Heart right ventricle (tissue), 16 donors: ENCODE results near the gene TSPYL1. TPM values are rescaled to one million over a fixed set of nuclear protein-coding genes. Genes with fewer than 3 reads are reported as not detected.
A peak's percentile ranks its signal among the peaks of the same experiment; 100 is the strongest.

Source experiments
- ATAC-seq, 8 donors: fragments of 200-7000 bp; cut with Tn5 transposase; one replicate each; pipeline ENCODE4 v1.9.1; 2020; ENCODE audit warnings: mild to moderate bottlenecking in 8 of 8, moderate library complexity in 8 of 8, moderate number of reproducible peaks in 1 of 8
- DNase-seq, 2 donors: peaks; one replicate each; pipeline ENCODE4 v3.0.0-alpha.2; 2020
- H3K27ac ChIP-seq, 10 donors: fragments of 200-600 bp; sonication (generic) in 2 of 10; one replicate each; pipeline versions ENCODE4 v1.5.0 to v1.8.0; 2020 to 2022; ENCODE audit warnings: mild to moderate bottlenecking in 3 of 10
- H3K27me3 ChIP-seq, 7 donors: fragments of 200-600 bp; one replicate each; pipeline ENCODE4 v1.8.0; 2021 to 2022; ENCODE audit warnings: mild to moderate bottlenecking in 2 of 7
- H3K36me3 ChIP-seq, 9 donors: fragments of 200-600 bp; sonication (generic) in 1 of 9; one replicate each; pipeline versions ENCODE4 v1.5.0 to v1.8.0; 2020 to 2022; ENCODE audit warnings: mild to moderate bottlenecking in 2 of 9
- H3K4me1 ChIP-seq, 9 donors: fragments of 200-600 bp; sonication (generic) in 1 of 9; one replicate each; pipeline versions ENCODE4 v1.5.0 to v1.8.0; 2020 to 2022; ENCODE audit warnings: mild to moderate bottlenecking in 4 of 9
- H3K4me3 ChIP-seq, 10 donors: fragments of 200-600 bp; sonication (generic) in 2 of 10; one replicate each; pipeline versions ENCODE4 v1.5.0 to v1.8.0; 2020 to 2022; ENCODE audit warnings: mild to moderate bottlenecking in 7 of 10, moderate library complexity in 2 of 10
- H3K9me3 ChIP-seq, 11 donors: fragments of 200-600 bp in 10 of 11; sonication (generic) in 2 of 11; one replicate each; pipeline versions ENCODE4 v1.5.0 to v1.8.0; 2013 to 2022; ENCODE audit warnings: mild to moderate bottlenecking in 2 of 11, control low read depth in 1 of 11, moderate library complexity in 1 of 11
- CTCF ChIP-seq, 9 donors: fragments of 200-600 bp; sonication (generic) in 2 of 9; IDR thresholded peaks; one replicate each; pipeline versions ENCODE4 v1.5.0 to v1.8.0; 2021 to 2022; ENCODE audit warnings: antibody characterized with exemption in 9 of 9, mild to moderate bottlenecking in 5 of 9, moderate library complexity in 1 of 9
- WGBS, 2 donors: extraction: QIAGEN DNeasy Blood & Tissue Kit; methylation state at CpG; one replicate each; pipeline ENCODE4 v1.1.7; 2013; ENCODE audit warnings: inconsistent platforms in 1 of 2; 5-methylcytosine and 5-hydroxymethylcytosine counted together
- intact Hi-C, 10 donors: fragments of 100-400 bp; cut with DNase I; formaldehyde crosslinking; loops; one replicate each; pipeline versions ENCODE4 v1.11.1 to v1.14.2; 2022
- polyA plus RNA-seq, 2 donors: library from polyadenylated mRNA; stranded (reverse); fragments of 200-250 nt; gene quantifications; one replicate each; pipeline ENCODE4 v1.2.3, GENCODE V29; 2013
- total RNA-seq, 10 donors: library from RNA; stranded (reverse); fragmentation: NEBNext Ultra II Directional in 3 of 10; extraction: Animal tissue kit (Norgen Biotek cat#: 25700) in 3 of 10; gene quantifications; one replicate each; pipeline versions ENCODE4 v1.2.1 to v1.2.4, GENCODE V29; 2021 to 2023
- donor health status: Arrhythmogenic right ventricular cardiomyopathy.
- donor health status: ischemic (EF 13 %, LVEDD 7.1; RV severe dilation, severe dysfunction).
- donor health status: healthy with polysubstance abuse.
- donor health status: DM: no; HTN: yes; CAD: no.
- donor health status: DM: no; HTN: no; CAD: no.
- donor health status: ischemic (EF 25% LVEDD 6.9; RV normal size, moderate dysfunction).
- donor health status: ischemic (EF 25% LVEDD 5.7; RV mildly dilated, moderate dysfunction).
- donor health status: healthy.
- donor health status: DM: yes; HTN: yes; CAD: no.
- donor health status: Ischemic cardiomyopathy.
- donor health status: ischemic (EF 35%, LVEDD 5.7; RV mildly dilated, moderate dysfunction).
- donor health status: nonischemic (EF 11% LVEDD 7.7; RV severe dilation, severe dysfunction).
- donor health status: DM: yes; HTN: yes; CAD: no.
- donor health status: PGD.
- donor health status: ischemic (EF 29% LVEDD 5.4; RV normal size, mild dysfunction).
- donor health status: nonischemic (EF 23%, LVEDD 6.1; RV moderate dilation, normal function).

The TSPYL1 gene
- total and polyA plus RNA-seq, 12 donors, result 14.0 to 143 (median 105) TPM

DNA sequence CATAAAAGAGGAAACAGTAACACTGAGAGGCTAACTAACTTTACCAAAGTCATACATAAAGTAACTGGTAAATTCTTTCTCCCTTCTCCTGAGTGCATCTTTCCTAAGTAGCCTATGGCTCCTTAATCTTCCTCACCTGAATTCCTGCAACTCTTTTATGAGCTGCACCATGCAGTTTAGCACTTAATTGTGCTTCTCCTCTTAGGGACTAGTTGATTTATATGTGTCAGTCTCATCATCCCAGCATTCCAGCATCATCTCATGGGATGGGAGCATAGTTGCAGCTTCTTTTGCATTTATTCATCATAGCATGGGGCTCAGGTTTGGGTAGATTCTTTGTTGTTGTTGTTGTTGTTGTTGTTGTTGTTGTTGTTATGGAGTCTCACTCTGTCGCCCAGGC lies 3.5 kb upstream of the TSPYL1 start:
- no peak overlapping the region for H3K4me3 ChIP-seq
- no peaks in the 10 kb centered on the region for H3K9me3 ChIP-seq
- peaks cover 0 to 4% (median 0%) of the 10 kb centered on the region in 9 donors for H3K36me3 ChIP-seq
- H3K27me3 ChIP-seq, result no peaks in the 10 kb centered on the region
- 56 to 85% methylated on average over 1 of the region's 1 CpG for WGBS, 2 donors
- intact Hi-C loops, result loop anchor here in 6 of 10 donors (5.0 to 10.0 kb wide), 4 partner anchors 162 to 289 kb away; partner anchors contain the start of gene RWDD1 (in 1 of the 6)
- H3K27ac ChIP-seq, result no peak overlapping the region
- no peak for DNase-seq
- peaks cover 3 to 34% (median 22%) of the 10 kb centered on the region in 9 donors for H3K4me1 ChIP-seq
- no peak for ATAC-seq
- no peak for TF ChIP-seq CTCF (IDR thresholded peaks at IDR 0.05)

- 75 to 78% methylated on average over 2 of the region's 2 CpGs for WGBS, 2 donors
- Histone ChIP-seq H3K27me3 (no peaks in the 10 kb centered on the region), H3K9me3 (no peaks in the 10 kb centered on the region), H3K4me3 (no peak overlapping the region), H3K4me1 (peaks cover 3 to 39% (median 27%) of the 10 kb centered on the region in 9 donors), H3K36me3 (peaks cover 0 to 9% (median 0%) of the 10 kb centered on the region in 9 donors), H3K27ac (no peak overlapping the region)
- TF ChIP-seq CTCF (IDR thresholded peaks at IDR 0.05), result no peak
- ATAC-seq (no peak), DNase-seq (no peak)
- intact Hi-C loops, result loop anchor here in 6 of 10 donors (5.0 to 10.0 kb wide), 4 partner anchors 162 to 290 kb away; partner anchors contain the start of gene RWDD1 (in 1 of the 6)
Measured at GRCh38 chr6:116282698-116283097, 3.0 kb upstream of the TSPYL1 start.

DNA sequence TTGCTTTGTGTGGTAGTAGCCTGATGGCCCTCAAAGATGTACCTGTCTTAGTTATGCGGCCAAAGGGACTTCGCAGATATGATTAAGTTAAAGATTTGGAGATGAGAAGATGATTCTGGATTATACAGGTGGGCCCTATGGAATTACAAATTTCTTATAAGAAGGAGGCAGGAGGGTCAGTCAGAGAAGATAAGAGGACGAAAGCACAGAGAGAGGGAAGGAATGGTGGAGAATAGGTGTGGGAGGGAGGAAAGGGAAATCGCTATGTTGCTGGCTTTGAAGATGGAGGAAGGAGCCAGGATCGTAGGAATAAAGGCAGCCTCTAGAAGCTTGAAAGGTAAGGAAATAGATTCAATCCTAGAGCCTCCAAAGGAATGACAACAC lies 1.2 kb upstream of the TSPYL1 start:
- peaks cover 3 to 56% (median 43%) of the 10 kb centered on the region in 9 donors for H3K4me1 ChIP-seq
- peaks cover 0 to 25% (median 0%) of the 10 kb centered on the region in 9 donors for H3K36me3 ChIP-seq
- intact Hi-C loops, result loop anchor here in 6 of 10 donors (5.0 to 10.0 kb wide), 4 partner anchors 164 to 291 kb away; partner anchors contain the start of gene RWDD1 (in 1 of the 6)
- WGBS, 2 donors, result 82% methylated on average over 5 of the region's 5 CpGs
- H3K27ac ChIP-seq, result peak overlapping the region in 8 of 10 donors; percentile 89 to 100 (median 98)
- DNase-seq (no peak), ATAC-seq (no peak)
- no peaks in the 10 kb centered on the region for H3K27me3 ChIP-seq
- peak overlapping the region in 5 of 10 donors; percentile 67 to 97 (median 90) for H3K4me3 ChIP-seq
- H3K9me3 ChIP-seq, result no peaks in the 10 kb centered on the region
- TF ChIP-seq CTCF (IDR thresholded peaks at IDR 0.05), result no peak

DNA sequence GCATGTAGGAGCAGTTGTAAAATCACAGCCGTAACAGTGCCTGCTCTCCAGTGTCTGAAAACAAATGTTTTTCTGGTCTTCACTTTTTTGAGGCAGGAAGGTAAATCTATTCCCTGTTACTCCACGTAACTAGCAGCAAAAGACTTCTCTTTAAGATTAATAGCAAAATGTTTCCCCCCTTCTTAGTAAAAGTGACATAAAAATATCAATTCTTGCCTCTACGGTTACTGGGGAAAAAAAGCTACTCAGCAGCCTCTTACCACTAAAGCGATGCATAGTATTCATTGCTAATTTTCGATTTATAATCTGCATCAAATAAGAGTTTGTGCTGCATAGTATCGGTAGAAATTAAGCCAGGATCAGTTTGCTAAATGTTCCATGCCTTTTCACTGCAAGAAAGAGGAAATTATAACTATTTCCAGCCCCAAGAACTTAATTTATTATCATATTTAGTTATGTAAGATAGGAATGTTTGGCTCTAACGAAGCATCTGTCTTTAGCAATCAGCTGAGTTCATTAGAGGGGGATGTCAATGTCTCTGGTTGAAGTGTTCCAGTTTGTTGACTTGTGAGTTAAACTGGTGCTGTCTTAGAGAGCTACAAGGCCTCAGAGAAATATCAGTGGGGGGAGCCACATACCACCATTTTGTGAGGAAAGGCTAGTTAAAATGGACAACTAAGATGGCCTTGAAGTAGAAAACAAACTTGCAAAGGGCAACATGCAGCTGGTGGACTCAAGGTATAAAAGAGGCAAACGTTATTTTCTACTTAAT lies 617 bp upstream of the TSPYL1 start:
- Histone ChIP-seq H3K9me3 (no peaks in the 10 kb centered on the region), H3K27ac (peak overlapping the region; percentile 89 to 100 (median 98)), H3K36me3 (peaks cover 0 to 31% (median 0%) of the 10 kb centered on the region in 9 donors), H3K4me3 (peak overlapping the region; percentile 26 to 99 (median 90)), H3K4me1 (peaks cover 3 to 62% (median 48%) of the 10 kb centered on the region in 9 donors), H3K27me3 (no peaks in the 10 kb centered on the region)
- intact Hi-C loops, result loop anchor here in 6 of 10 donors (5.0 to 10.0 kb wide), 4 partner anchors 164 to 292 kb away; partner anchors contain the start of gene RWDD1 (in 1 of the 6)
- ATAC-seq, result no peak
- no peak for DNase-seq
- no peak for TF ChIP-seq CTCF (IDR thresholded peaks at IDR 0.05)
- WGBS, 2 donors, result 14 to 17% methylated on average over 8 of the region's 8 CpGs
